DLD1 (cell line): ENCODE data around the gene MACROD2.

Experiments
- in situ Hi-C: cut with HindIII; loops from 2 replicates; pipeline ENCODE4 v1.10.0; 2017; ENCODE audit warnings: low sequenced_read_pairs

The MACROD2 gene

GRCh38 chr20:15656124-15656523, 1660.8 kb downstream of the MACROD2 start:
- in situ Hi-C loops, result no loop called here

GRCh38 chr20:15658295-15658694, 1663.0 kb downstream of the MACROD2 start:
- in situ Hi-C loops, result no loop called here

GRCh38 chr20:15673206-15673605, 1677.9 kb downstream of the MACROD2 start:
- in situ Hi-C loops, result no loop called here

- in situ Hi-C loops, result no loop called here
These were observed 1679.1 kb downstream of the MACROD2 start for GRCh38 chr20:15674253-15675060.

- in situ Hi-C loops, result no loop called here
These were observed 1679.8 kb downstream of the MACROD2 start for GRCh38 chr20:15675061-15675514.

- in situ Hi-C loops, result no loop called here
These were observed 1680.6 kb downstream of the MACROD2 start for GRCh38 chr20:15675813-15676484.

GRCh38 chr20:15676815-15677214, 1681.5 kb downstream of the MACROD2 start:
- in situ Hi-C loops, result no loop called here

- in situ Hi-C loops, result no loop called here
These were observed 1687.4 kb downstream of the MACROD2 start for GRCh38 chr20:15682690-15683089.

- in situ Hi-C loops, result no loop called here
These were observed 1697.3 kb downstream of the MACROD2 start for GRCh38 chr20:15692570-15692969.

GRCh38 chr20:15699431-15700146, 1704.3 kb downstream of the MACROD2 start:
- in situ Hi-C loops, result no loop called here

GRCh38 chr20:15700147-15700765, 1704.9 kb downstream of the MACROD2 start:
- in situ Hi-C loops, result no loop called here

- in situ Hi-C loops, result no loop called here
These were observed 1706.8 kb downstream of the MACROD2 start for GRCh38 chr20:15702161-15702560.

- in situ Hi-C loops, result no loop called here
These were observed 1708.0 kb downstream of the MACROD2 start for GRCh38 chr20:15703171-15703911.

- in situ Hi-C loops, result no loop called here
These were observed 1710.7 kb downstream of the MACROD2 start for GRCh38 chr20:15705975-15706374.

- in situ Hi-C loops, result no loop called here
These were observed 1711.4 kb downstream of the MACROD2 start for GRCh38 chr20:15706719-15707118.

- in situ Hi-C loops, result no loop called here
These were observed 1713.8 kb downstream of the MACROD2 start for GRCh38 chr20:15708984-15709598.

GRCh38 chr20:15710636-15711035, 1715.3 kb downstream of the MACROD2 start:
- in situ Hi-C loops, result no loop called here

GRCh38 chr20:15711177-15711576, 1715.9 kb downstream of the MACROD2 start:
- in situ Hi-C loops, result no loop called here

GRCh38 chr20:15716256-15716655, 1720.9 kb downstream of the MACROD2 start:
- in situ Hi-C loops, result no loop called here

GRCh38 chr20:15726416-15726815, 1731.1 kb downstream of the MACROD2 start:
- in situ Hi-C loops, result no loop called here
